GM19372 (cell line): Measurements from ENCODE around the gene ARID3C.

Experiments used
- ATAC-seq: cut with Tn5 transposase; IDR thresholded peaks from one replicate; pipeline ENCODE4 v1.9.1; 2021; ENCODE audit warnings: mild to moderate bottlenecking, low read depth, moderate library complexity; ENCODE audit not compliant: unreplicated experiment

The ARID3C gene

GRCh38 chr9:34633166-34633565, 4.3 kb upstream of the ARID3C start:
- no peak for ATAC-seq

- no peak for ATAC-seq
Observed at GRCh38 chr9:34630402-34631154, 1.7 kb upstream of the ARID3C start.

- no peak for ATAC-seq
Observed at GRCh38 chr9:34629491-34629808, 584 bp upstream of the ARID3C start.

- ATAC-seq: no peak
Observed at GRCh38 chr9:34627716-34628655, 880 bp downstream of the ARID3C start.

- no peak for ATAC-seq
Observed at GRCh38 chr9:34625186-34625486, 3.7 kb downstream of the ARID3C start.

GRCh38 chr9:34624475-34625185, 4.2 kb downstream of the ARID3C start:
- no peak for ATAC-seq

- no peak for ATAC-seq
Observed at GRCh38 chr9:34623374-34624235, 5.3 kb downstream of the ARID3C start.

GRCh38 chr9:34620061-34620994, 8.5 kb downstream of the ARID3C start, which contains the start of gene DCTN3:
TSS of gene DCTN3 (minus strand) at chr9:34620495. CDS start at chr9:34620464, 31 bp downstream.
- ATAC-seq: peak; percentile 99

GRCh38 chr9:34615132-34615531, 13.7 kb downstream of the ARID3C start:
- no peak for ATAC-seq

GRCh38 chr9:34612788-34613390, 16.0 kb downstream of the ARID3C start:
- ATAC-seq: no peak

- ATAC-seq: peak; percentile 89
Observed at GRCh38 chr9:34611811-34612787, 16.8 kb downstream of the ARID3C start, which contains the start of gene RPP25L. TSS of gene RPP25L (minus strand) at chr9:34612097. CDS start at chr9:34611296, 801 bp downstream.

GRCh38 chr9:34611251-34611810, 17.5 kb downstream of the ARID3C start:
- peak; percentile 5 for ATAC-seq

- ATAC-seq: no peak
Observed at GRCh38 chr9:34610434-34611206, 18.2 kb downstream of the ARID3C start.

- no peak for ATAC-seq
Observed at GRCh38 chr9:34607331-34607730, 21.5 kb downstream of the ARID3C start.

- ATAC-seq: no peak
Observed at GRCh38 chr9:34606905-34607304, 22.0 kb downstream of the ARID3C start.

- no peak for ATAC-seq
Observed at GRCh38 chr9:34606190-34606589, 22.7 kb downstream of the ARID3C start.
